NT2/D1 (cell line): ENCODE data around the gene ARPC2.
A peak's percentile ranks its signal among the peaks of the same experiment; 100 is the strongest.
"Not testable (repeated sequence)": the region's sequence is repeated elsewhere in the genome, so short reads cannot be mapped to it uniquely, and the experiment has no call there.

Source experiments
- DNase-seq: peaks from one replicate; pipeline ENCODE4 v3.0.0-alpha.2; 2011; ENCODE audit warnings: low read depth, low spot score
- H3K27me3 ChIP-seq: 2 replicates; pipeline ENCODE4 v1.6.0; 2011; ENCODE audit warnings: mild to moderate bottlenecking; ENCODE audit not compliant: insufficient read length, insufficient read depth
- H3K36me3 ChIP-seq: 2 replicates; pipeline ENCODE4 v1.6.1; 2011; ENCODE audit warnings: mild to moderate bottlenecking, low read length, mixed read lengths; ENCODE audit not compliant: insufficient read depth, insufficient read length
- H3K4me1 ChIP-seq: 2 replicates; pipeline ENCODE4 v1.5.1; 2011; ENCODE audit not compliant: insufficient read depth, insufficient read length
- H3K4me3 ChIP-seq: 2 replicates; pipeline ENCODE4 v1.5.1; 2011; ENCODE audit warnings: low read depth; ENCODE audit not compliant: insufficient read length
- H3K9ac ChIP-seq: 2 replicates; pipeline ENCODE4 v1.6.0; 2011; ENCODE audit warnings: low read depth; ENCODE audit not compliant: insufficient read length
- H3K9me3 ChIP-seq: 2 replicates; pipeline ENCODE4 v1.5.1; 2011; ENCODE audit warnings: mild to moderate bottlenecking, low read length; ENCODE audit not compliant: insufficient read depth
- SUZ12 ChIP-seq: IDR thresholded peaks from 2 replicates; pipeline ENCODE4 v1.6.1; 2011; ENCODE audit not compliant: insufficient read length, insufficient read depth; ENCODE audit errors: extremely low read depth
- YY1 ChIP-seq: IDR thresholded peaks from 2 replicates; pipeline ENCODE4 v1.6.1; 2011; ENCODE audit not compliant: insufficient read length, insufficient read depth
- ZNF274 ChIP-seq: IDR thresholded peaks from 2 replicates; pipeline ENCODE4 v1.6.1; 2011; ENCODE audit warnings: mild to moderate bottlenecking, low read depth, low read length

Gene ARPC2

GRCh38 chr2:218267259-218267658 lies 50.3 kb downstream of the ARPC2 start:
- Histone ChIP-seq H3K9ac (no peak overlapping the region), H3K27me3 (no peaks in the 10 kb centered on the region), H3K9me3 (no peaks in the 10 kb centered on the region), H3K36me3 (peaks cover 70% of the 10 kb centered on the region), H3K4me1 (peaks cover 2% of the 10 kb centered on the region), H3K4me3 (no peak overlapping the region)
- TF ChIP-seq SUZ12 = no peak
- no peak for TF ChIP-seq YY1
- no peak for TF ChIP-seq ZNF274
- DNase-seq = no peak

GRCh38 chr2:218269900-218270720 lies 53.1 kb downstream of the ARPC2 start, which contains the start of the genes AAMP and PNKD:
Gene AAMP, minus strand, starts transcription at chr2:218270137. Its CDS starts 51 bp downstream, at chr2:218270086.
Gene PNKD, plus strand, starts transcription at chr2:218270519. Its CDS starts 17 bp downstream, at chr2:218270536.
- Histone ChIP-seq H3K27me3 (no peaks in the 10 kb centered on the region), H3K4me3 (peak within 1 kb of the TSS; percentile 98), H3K4me1 (peaks cover 2% of the 10 kb centered on the region), H3K9me3 (no peaks in the 10 kb centered on the region), H3K9ac (peak within 1 kb of the TSS; percentile 99), H3K36me3 (peaks cover 61% of the 10 kb centered on the region)
- peak; percentile 99 for DNase-seq
- TF ChIP-seq ZNF274 (no peak), YY1 (peak; percentile 86)

- no peak for DNase-seq
- Histone ChIP-seq H3K27me3 (no peaks in the 10 kb centered on the region), H3K9ac (peak overlapping the region; percentile 96), H3K9me3 (no peaks in the 10 kb centered on the region), H3K36me3 (peaks cover 61% of the 10 kb centered on the region), H3K4me1 (peaks cover 2% of the 10 kb centered on the region), H3K4me3 (peak overlapping the region; percentile 95)
- TF ChIP-seq SUZ12 (no peak), ZNF274 (no peak)
Measured at GRCh38 chr2:218270721-218271486, 53.9 kb downstream of the ARPC2 start.

- Histone ChIP-seq H3K27me3 (no peaks in the 10 kb centered on the region), H3K36me3 (peaks cover 61% of the 10 kb centered on the region), H3K4me3 (peak overlapping the region; percentile 95), H3K9ac (peak overlapping the region; percentile 96), H3K9me3 (no peaks in the 10 kb centered on the region), H3K4me1 (peaks cover 2% of the 10 kb centered on the region)
- TF ChIP-seq SUZ12 (no peak), YY1 (no peak)
- no peak for DNase-seq
Measured at GRCh38 chr2:218271487-218271797, 54.5 kb downstream of the ARPC2 start.

GRCh38 chr2:218271865-218272530 lies 55.0 kb downstream of the ARPC2 start:
- Histone ChIP-seq H3K36me3 (peaks cover 61% of the 10 kb centered on the region), H3K9ac (no peak overlapping the region), H3K27me3 (no peaks in the 10 kb centered on the region), H3K4me3 (no peak overlapping the region), H3K9me3 (no peaks in the 10 kb centered on the region), H3K4me1 (peaks cover 2% of the 10 kb centered on the region)
- TF ChIP-seq SUZ12 = no peak
- no peak for DNase-seq

GRCh38 chr2:218272531-218273212 lies 55.7 kb downstream of the ARPC2 start:
- peaks cover 2% of the 10 kb centered on the region for H3K4me1 ChIP-seq
- peak; percentile 76 for DNase-seq
- TF ChIP-seq YY1 = no peak
- TF ChIP-seq ZNF274 = no peak
- TF ChIP-seq SUZ12 = no peak
- H3K9ac ChIP-seq = peak overlapping the region; percentile 24
- H3K27me3 ChIP-seq = no peaks in the 10 kb centered on the region
- no peaks in the 10 kb centered on the region for H3K9me3 ChIP-seq
- no peak overlapping the region for H3K4me3 ChIP-seq
- H3K36me3 ChIP-seq = peaks cover 61% of the 10 kb centered on the region

- not testable (repeated sequence) for DNase-seq, H3K27me3 ChIP-seq, H3K4me1 ChIP-seq, H3K4me3 ChIP-seq, H3K9me3 ChIP-seq
- H3K36me3 ChIP-seq = peaks cover 65% of the 10 kb centered on the region
- peak overlapping the region; percentile 24 for H3K9ac ChIP-seq
Measured at GRCh38 chr2:218273214-218273907, 56.4 kb downstream of the ARPC2 start.
